ENCODE data around the gene AVPR2. TPM values are rescaled to one million over a fixed set of nuclear protein-coding genes. Genes with fewer than 3 reads are reported as not detected.

The AVPR2 gene
- total RNA-seq (2014; rRNA removed): not detected in 2 replicates
- Bru-seq, nascent RNA: not detected
- BruChase-seq, experiment 1, labeled RNA remaining after a 6-hour chase: not detected
- BruChase-seq, experiment 2, labeled RNA remaining after a 2-hour chase: not detected
- long read RNA-seq: 0 reads

GRCh38 chrX:153903991-153904957 is at the start of gene AVPR2:
TSS of gene AVPR2 (plus strand) at chrX:153904673. CDS start at chrX:153905146, 473 bp downstream.
- peaks cover 9% of the 10 kb centered on the region; the same call in 1 of the 2 replicates for H3K4me1 ChIP-seq (ENCODE audit: insufficient read depth, low read length)

DNA sequence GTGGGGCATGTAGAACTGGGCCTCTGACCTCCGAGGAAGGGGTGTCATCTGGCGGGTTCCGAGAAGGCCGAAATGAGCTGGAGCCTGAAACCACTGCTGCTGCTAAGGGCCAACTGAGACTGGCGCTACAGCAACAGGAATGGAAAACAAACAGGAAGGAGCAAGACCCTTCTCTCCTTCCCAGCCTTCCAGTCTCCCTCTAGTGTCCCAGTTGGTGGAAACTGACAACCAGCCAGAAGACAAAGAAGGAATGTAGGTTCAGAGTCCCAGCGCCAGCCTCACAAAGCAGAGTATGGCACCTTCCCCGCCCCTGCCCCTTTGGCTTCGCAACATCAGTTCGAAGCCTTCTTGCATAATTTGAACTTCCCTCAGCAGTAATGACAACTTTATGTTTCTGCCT is 49.8 kb upstream of the AVPR2 start:
- Histone ChIP-seq H3K4me3 (ENCODE audit: low read length) (no peak overlapping the region), H3K9me2 (replicated peaks; ENCODE audit: low read length) (no peaks in the 10 kb centered on the region), H3K79me2 (ENCODE audit: low read length) (no peaks in the 10 kb centered on the region), H3K27me3 (ENCODE audit: low read length) (peaks cover 40% of the 10 kb centered on the region), H3K36me3 (ENCODE audit: low read depth, low read length) (no peaks in the 10 kb centered on the region), H4K20me1 (ENCODE audit: low read length) (no peaks in the 10 kb centered on the region), H3K4me2 (ENCODE audit: low read length) (no peak overlapping the region), H3K9ac (ENCODE audit: low read length) (no peak overlapping the region), H3F3A (ENCODE audit: low read length, unreplicated experiment) (no peaks in the 10 kb centered on the region), H3K4me1 (ENCODE audit: insufficient read depth, low read length) (no peaks in the 10 kb centered on the region), H3K9me3 (ENCODE audit: low read length) (no peaks in the 10 kb centered on the region), H2AFZ (ENCODE audit: low read length) (no peak overlapping the region), H3K27ac (ENCODE audit: low read length) (no peak overlapping the region)
- no TSS peak for BruUV-seq (replicated peaks)
- intact Hi-C loops (cut with micrococcal nuclease): no loop called here
- ATAC-seq (no peak), DNase-seq (no peak)
- POLR2A ChIA-PET (ENCODE audit: unreplicated experiment): no interaction called here
- TF ChIP-seq, protein P1, sequence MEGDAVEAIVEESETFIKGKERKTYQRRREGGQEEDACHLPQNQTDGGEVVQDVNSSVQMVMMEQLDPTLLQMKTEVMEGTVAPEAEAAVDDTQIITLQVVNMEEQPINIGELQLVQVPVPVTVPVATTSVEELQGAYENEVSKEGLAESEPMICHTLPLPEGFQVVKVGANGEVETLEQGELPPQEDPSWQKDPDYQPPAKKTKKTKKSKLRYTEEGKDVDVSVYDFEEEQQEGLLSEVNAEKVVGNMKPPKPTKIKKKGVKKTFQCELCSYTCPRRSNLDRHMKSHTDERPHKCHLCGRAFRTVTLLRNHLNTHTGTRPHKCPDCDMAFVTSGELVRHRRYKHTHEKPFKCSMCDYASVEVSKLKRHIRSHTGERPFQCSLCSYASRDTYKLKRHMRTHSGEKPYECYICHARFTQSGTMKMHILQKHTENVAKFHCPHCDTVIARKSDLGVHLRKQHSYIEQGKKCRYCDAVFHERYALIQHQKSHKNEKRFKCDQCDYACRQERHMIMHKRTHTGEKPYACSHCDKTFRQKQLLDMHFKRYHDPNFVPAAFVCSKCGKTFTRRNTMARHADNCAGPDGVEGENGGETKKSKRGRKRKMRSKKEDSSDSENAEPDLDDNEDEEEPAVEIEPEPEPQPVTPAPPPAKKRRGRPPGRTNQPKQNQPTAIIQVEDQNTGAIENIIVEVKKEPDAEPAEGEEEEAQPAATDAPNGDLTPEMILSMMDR (conservative IDR thresholded peaks at IDR 0.05; ENCODE audit: low read depth, low read length): no peak
- TF ChIP-seq EZH2phosphoT487 (IDR thresholded peaks at IDR 0.05; ENCODE audit: borderline replicate concordance, low read length) (no peak), EZH2 (IDR thresholded peaks at IDR 0.05; ENCODE audit: low read length, unreplicated experiment) (no peak)
- CTCF ChIA-PET: no interaction called here

More at GRCh38 chrX:153903991-153904957, at the start of gene AVPR2:
- Histone ChIP-seq H3K27ac (ENCODE audit: low read length) (no peak within 1 kb of the TSS), H3K4me2 (ENCODE audit: low read length) (no peak within 1 kb of the TSS), H4K20me1 (ENCODE audit: low read length) (no peaks in the 10 kb centered on the region), H3K36me3 (ENCODE audit: low read depth, low read length) (no peaks in the 10 kb centered on the region), H3K9ac (ENCODE audit: low read length) (no peak within 1 kb of the TSS), H3K9me3 (ENCODE audit: low read length) (no peaks in the 10 kb centered on the region), H3F3A (ENCODE audit: low read length, unreplicated experiment) (no peaks in the 10 kb centered on the region), H3K9me2 (replicated peaks; ENCODE audit: low read length) (no peaks in the 10 kb centered on the region), H3K79me2 (ENCODE audit: low read length) (no peaks in the 10 kb centered on the region), H3K4me3 (ENCODE audit: low read length) (no peak within 1 kb of the TSS), H2AFZ (ENCODE audit: low read length) (no peak within 1 kb of the TSS), H3K27me3 (ENCODE audit: low read length) (no peaks in the 10 kb centered on the region)
- ChIA-PET CTCF (no interaction called here), POLR2A (ENCODE audit: unreplicated experiment) (no interaction called here)
- TF ChIP-seq, protein P1 (conservative IDR thresholded peaks at IDR 0.05; ENCODE audit: low read depth, low read length): no peak
- TF ChIP-seq EZH2phosphoT487 (IDR thresholded peaks at IDR 0.05; ENCODE audit: borderline replicate concordance, low read length): no peak
- TF ChIP-seq EZH2 (IDR thresholded peaks at IDR 0.05; ENCODE audit: low read length, unreplicated experiment): no peak
- BruUV-seq (replicated peaks): no TSS peak
- DNase-seq: no peak
- intact Hi-C loops (cut with micrococcal nuclease): no loop called here
- ATAC-seq: no peak
